CD4-positive, alpha-beta T cell treated with Interleukin-1 beta for 1 hour (primary cell): ENCODE results near the gene IHH.

ENCODE experiments used
- DNase-seq, 2 donors: peaks; one replicate each; pipeline ENCODE4 v3.0.0-alpha.2; 2020 to 2022

Gene IHH

GRCh38 chr2:219018286-219018685, 42.4 kb downstream of the IHH start:
- no peak for DNase-seq

GRCh38 chr2:219017201-219017931, 43.4 kb downstream of the IHH start:
- no peak for DNase-seq

GRCh38 chr2:219016721-219017120, 44.0 kb downstream of the IHH start:
- DNase-seq, result no peak

- DNase-seq, result no peak
These were observed 49.8 kb downstream of the IHH start for GRCh38 chr2:219010873-219011272.

GRCh38 chr2:219010162-219010756, 50.5 kb downstream of the IHH start:
- DNase-seq, result no peak

GRCh38 chr2:219009294-219009693, 51.4 kb downstream of the IHH start:
- no peak for DNase-seq
